Measurements from ENCODE around the gene SYT17.
"Not testable (repeated sequence)": the region's sequence is repeated elsewhere in the genome, so short reads cannot be mapped to it uniquely, and the experiment has no call there.

SYT17 gene

GRCh38 chr16:19173059-19173458, 5.0 kb downstream of the SYT17 start:
- no peak for DNase-seq

GRCh38 chr16:19173649-19174383, 5.8 kb downstream of the SYT17 start:
- no peak for DNase-seq

GRCh38 chr16:19174478-19174877, 6.4 kb downstream of the SYT17 start:
- DNase-seq: no peak

GRCh38 chr16:19175492-19176262, 7.6 kb downstream of the SYT17 start:
- no peak for DNase-seq

GRCh38 chr16:19177111-19177739, 9.2 kb downstream of the SYT17 start:
- no peak for DNase-seq

- peak in 20 of 56 donors; percentile 1 to 53 (median 10) for DNase-seq
Measured at GRCh38 chr16:19179546-19180490, 11.8 kb downstream of the SYT17 start.

- no peak for DNase-seq
Measured at GRCh38 chr16:19180741-19181140, 12.7 kb downstream of the SYT17 start.

- DNase-seq: no peak
Measured at GRCh38 chr16:19182481-19182880, 14.4 kb downstream of the SYT17 start.

GRCh38 chr16:19183187-19183586, 15.1 kb downstream of the SYT17 start:
- no peak for DNase-seq

- DNase-seq: no peak
Measured at GRCh38 chr16:19184823-19185509, 16.9 kb downstream of the SYT17 start.

- DNase-seq: no peak
Measured at GRCh38 chr16:19185510-19185851, 17.4 kb downstream of the SYT17 start.

GRCh38 chr16:19186408-19186807, 18.4 kb downstream of the SYT17 start:
- no peak for DNase-seq

GRCh38 chr16:19187961-19188360, 19.9 kb downstream of the SYT17 start:
- not testable (repeated sequence) for DNase-seq

- DNase-seq: no peak
Measured at GRCh38 chr16:19188406-19188805, 20.4 kb downstream of the SYT17 start.

GRCh38 chr16:19192865-19193264, 24.8 kb downstream of the SYT17 start:
- no peak for DNase-seq

GRCh38 chr16:19196871-19197270, 28.8 kb downstream of the SYT17 start:
- DNase-seq: peak in 15 of 56 donors; percentile 1 to 48 (median 19)

GRCh38 chr16:19203374-19203966, 35.4 kb downstream of the SYT17 start:
- no peak for DNase-seq

- DNase-seq: no peak
Measured at GRCh38 chr16:19210280-19210924, 42.4 kb downstream of the SYT17 start.

GRCh38 chr16:19210968-19211367, 42.9 kb downstream of the SYT17 start:
- peak in 3 of 56 donors; percentile 1 to 7 (median 3) for DNase-seq

GRCh38 chr16:19212059-19212458, 44.0 kb downstream of the SYT17 start:
- no peak for DNase-seq
